Tibial nerve (tissue), 4 donors: ENCODE data around the gene JMJD1C. TPM values are rescaled to one million over a fixed set of nuclear protein-coding genes. Genes with fewer than 3 reads are reported as not detected.

ENCODE experiments used
- DNase-seq, 2 donors: peaks; one replicate each; pipeline ENCODE4 v3.0.0-alpha.2; 2019; ENCODE audit warnings: low spot score in 2 of 2
- H3K27ac ChIP-seq, 4 donors: fragments of 200-600 bp; sonication (generic) in 3 of 4; one replicate each; pipeline ENCODE4 v1.5.1; 2017 to 2019; ENCODE audit warnings: mild to moderate bottlenecking in 1 of 4
- H3K27me3 ChIP-seq, 2 donors: fragments of 200-600 bp; sonication (generic) in 1 of 2; one replicate each; pipeline versions ENCODE4 v1.5.1 to v1.6.0; 2017 to 2019
- H3K36me3 ChIP-seq, 3 donors: fragments of 200-600 bp; sonication (generic); one replicate each; pipeline ENCODE4 v1.5.1; 2018 to 2019
- H3K4me1 ChIP-seq, 4 donors: fragments of 200-600 bp; sonication (generic) in 3 of 4; one replicate each; pipeline ENCODE4 v1.5.1; 2017 to 2019
- H3K4me3 ChIP-seq, 4 donors: fragments of 200-600 bp; sonication (generic) in 3 of 4; one replicate each; pipeline ENCODE4 v1.5.1; 2017 to 2019; ENCODE audit warnings: mild to moderate bottlenecking in 1 of 4, moderate library complexity in 1 of 4
- H3K9me3 ChIP-seq, 4 donors: fragments of 200-600 bp; sonication (generic) in 3 of 4; one replicate each; pipeline ENCODE4 v1.5.1; 2017 to 2019
- EP300 ChIP-seq, 2 donors: sonication (generic); formaldehyde crosslinking; IDR thresholded peaks; one replicate each; pipeline ENCODE4 v1.6.1; 2017; ENCODE audit warnings: antibody characterized with exemption in 2 of 2, mild to moderate bottlenecking in 1 of 2
- POLR2A ChIP-seq, 2 donors: fragments of 450-650 bp; IDR thresholded peaks; one replicate each; pipeline ENCODE4 v1.6.1; 2017; ENCODE audit warnings: antibody characterized with exemption in 2 of 2, mild to moderate bottlenecking in 2 of 2, moderate library complexity in 2 of 2
- WGBS, 2 donors: methylation state at CpG; one replicate each; pipeline ENCODE4 v1.1.5; 2018; 5-methylcytosine and 5-hydroxymethylcytosine counted together
- total RNA-seq, 4 donors: library from RNA; depleted of rRNA; stranded (reverse); fragments of >200 nt; gene quantifications; one replicate each; pipeline ENCODE4 v1.1.0, GENCODE V29; 2016
- TF ChIP-seq, protein P1 (sequence below), 5 experiments: fragments of 200-600 bp in 3 of 5; fragments of 450-650 bp in 2 of 5; sonication (generic) in 3 of 5; IDR thresholded peaks; one replicate each; pipeline ENCODE4 v1.5.1; 2016 to 2019; ENCODE audit warnings: antibody characterized with exemption in 5 of 5, mild to moderate bottlenecking in 3 of 5, moderate library complexity in 2 of 5

The JMJD1C gene
- total RNA-seq, 4 donors from 2014 or later, result 100 to 156 (median 131) TPM

- H3K9me3 ChIP-seq, result no peaks in the 10 kb centered on the region
- no peak overlapping the region for H3K27ac ChIP-seq
- H3K36me3 ChIP-seq, result no peaks in the 10 kb centered on the region
- no peak for DNase-seq
- H3K27me3 ChIP-seq, result no peaks in the 10 kb centered on the region
- TF ChIP-seq POLR2A (IDR thresholded peaks at IDR 0.05) (no peak), EP300 (IDR thresholded peaks at IDR 0.05) (no peak)
- TF ChIP-seq, protein P1, sequence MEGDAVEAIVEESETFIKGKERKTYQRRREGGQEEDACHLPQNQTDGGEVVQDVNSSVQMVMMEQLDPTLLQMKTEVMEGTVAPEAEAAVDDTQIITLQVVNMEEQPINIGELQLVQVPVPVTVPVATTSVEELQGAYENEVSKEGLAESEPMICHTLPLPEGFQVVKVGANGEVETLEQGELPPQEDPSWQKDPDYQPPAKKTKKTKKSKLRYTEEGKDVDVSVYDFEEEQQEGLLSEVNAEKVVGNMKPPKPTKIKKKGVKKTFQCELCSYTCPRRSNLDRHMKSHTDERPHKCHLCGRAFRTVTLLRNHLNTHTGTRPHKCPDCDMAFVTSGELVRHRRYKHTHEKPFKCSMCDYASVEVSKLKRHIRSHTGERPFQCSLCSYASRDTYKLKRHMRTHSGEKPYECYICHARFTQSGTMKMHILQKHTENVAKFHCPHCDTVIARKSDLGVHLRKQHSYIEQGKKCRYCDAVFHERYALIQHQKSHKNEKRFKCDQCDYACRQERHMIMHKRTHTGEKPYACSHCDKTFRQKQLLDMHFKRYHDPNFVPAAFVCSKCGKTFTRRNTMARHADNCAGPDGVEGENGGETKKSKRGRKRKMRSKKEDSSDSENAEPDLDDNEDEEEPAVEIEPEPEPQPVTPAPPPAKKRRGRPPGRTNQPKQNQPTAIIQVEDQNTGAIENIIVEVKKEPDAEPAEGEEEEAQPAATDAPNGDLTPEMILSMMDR (IDR thresholded peaks at IDR 0.05), result no peak
- 68% methylated on average over 3 of the region's 3 CpGs for WGBS, 2 donors
- H3K4me1 ChIP-seq, result peaks cover 0 to 37% (median 6%) of the 10 kb centered on the region in 4 donors
- H3K4me3 ChIP-seq, result no peak overlapping the region
Measured at GRCh38 chr10:63423494-63423893, 42.3 kb downstream of the JMJD1C start.

- no peaks in the 10 kb centered on the region for H3K27me3 ChIP-seq
- no peaks in the 10 kb centered on the region for H3K36me3 ChIP-seq
- H3K27ac ChIP-seq, result no peak overlapping the region
- DNase-seq, result no peak
- TF ChIP-seq EP300 (IDR thresholded peaks at IDR 0.05) (no peak), POLR2A (IDR thresholded peaks at IDR 0.05) (no peak)
- TF ChIP-seq, protein P1 (IDR thresholded peaks at IDR 0.05), result no peak
- no peaks in the 10 kb centered on the region for H3K9me3 ChIP-seq
- peaks cover 0 to 47% (median 4%) of the 10 kb centered on the region in 4 donors for H3K4me1 ChIP-seq
- H3K4me3 ChIP-seq, result no peak overlapping the region
Measured at GRCh38 chr10:63421591-63421990, 44.2 kb downstream of the JMJD1C start.

GRCh38 chr10:63416376-63416775, 49.4 kb downstream of the JMJD1C start:
- Histone ChIP-seq H3K27me3 (no peaks in the 10 kb centered on the region), H3K9me3 (no peaks in the 10 kb centered on the region), H3K4me1 (peaks cover 0 to 46% (median 11%) of the 10 kb centered on the region in 4 donors), H3K27ac (peak overlapping the region in 2 of 4 donors; percentile 56 to 57), H3K36me3 (no peaks in the 10 kb centered on the region), H3K4me3 (no peak overlapping the region)
- 24 to 42% methylated on average over 1 of the region's 1 CpG for WGBS, 2 donors
- DNase-seq, result no peak
- TF ChIP-seq POLR2A (IDR thresholded peaks at IDR 0.05) (no peak), EP300 (IDR thresholded peaks at IDR 0.05) (no peak)
- TF ChIP-seq, protein P1 (IDR thresholded peaks at IDR 0.05), result no peak

- Histone ChIP-seq H3K9me3 (no peaks in the 10 kb centered on the region), H3K36me3 (no peaks in the 10 kb centered on the region), H3K4me1 (peaks cover 0 to 46% (median 11%) of the 10 kb centered on the region in 4 donors), H3K4me3 (peak overlapping the region in 1 of 4 donors; percentile 15), H3K27ac (peak overlapping the region in 2 of 4 donors; percentile 56 to 57), H3K27me3 (no peaks in the 10 kb centered on the region)
- TF ChIP-seq, protein P1 (IDR thresholded peaks at IDR 0.05), result no peak
- TF ChIP-seq EP300 (IDR thresholded peaks at IDR 0.05), result no peak
- TF ChIP-seq POLR2A (IDR thresholded peaks at IDR 0.05), result no peak
- DNase-seq, result no peak
- WGBS, 2 donors, result 18 to 19% methylated on average over 5 of the region's 5 CpGs
Measured at GRCh38 chr10:63415640-63416244, 50.0 kb downstream of the JMJD1C start.

DNA sequence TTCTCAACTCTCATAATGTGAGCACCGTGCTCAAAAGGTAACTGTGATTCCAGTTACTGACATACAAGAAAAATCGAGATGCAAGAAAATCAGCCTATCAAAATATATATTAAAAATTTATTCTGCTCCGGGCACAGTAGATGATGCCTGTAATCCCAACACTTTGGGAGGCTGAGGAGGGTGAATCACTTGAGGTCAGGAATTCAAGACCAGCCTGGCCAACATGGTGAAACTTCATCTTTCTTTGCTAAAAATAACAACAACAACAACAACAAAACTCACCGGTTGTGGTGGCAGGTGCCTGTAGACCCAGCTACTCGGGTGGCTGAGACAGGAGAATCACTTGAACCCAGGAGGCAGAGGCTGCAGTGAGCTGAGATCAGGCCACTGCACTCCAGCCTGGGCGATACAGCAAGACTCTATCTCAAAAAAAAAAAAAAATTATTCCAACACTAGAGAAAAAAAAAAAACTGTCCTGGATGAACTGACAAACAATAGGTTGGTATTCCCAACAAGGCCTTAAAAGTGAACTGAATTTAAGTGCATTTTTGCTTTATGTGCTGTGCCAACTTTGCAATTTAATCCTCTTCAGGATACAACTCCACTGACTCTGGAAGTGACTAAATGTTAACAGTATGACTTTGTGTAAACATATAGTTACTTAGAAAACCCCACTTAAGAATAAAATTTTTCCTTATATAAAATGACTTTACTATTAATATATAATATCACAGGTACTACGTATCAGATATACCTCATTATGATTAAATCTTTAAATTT, 51.1 kb downstream of the JMJD1C start:
- H3K4me1 ChIP-seq, result peaks cover 0 to 55% (median 11%) of the 10 kb centered on the region in 4 donors

More for the DNA sequence above, 51.1 kb downstream of the JMJD1C start:
- H3K27ac ChIP-seq, result peak overlapping the region in 1 of 4 donors; percentile 57
- no peaks in the 10 kb centered on the region for H3K9me3 ChIP-seq
- no peak for DNase-seq
- H3K36me3 ChIP-seq, result no peaks in the 10 kb centered on the region
- H3K27me3 ChIP-seq, result no peaks in the 10 kb centered on the region
- H3K4me3 ChIP-seq, result no peak overlapping the region
- 80 to 84% methylated on average over 7 of the region's 7 CpGs for WGBS, 2 donors
- TF ChIP-seq EP300 (IDR thresholded peaks at IDR 0.05), result no peak
- TF ChIP-seq POLR2A (IDR thresholded peaks at IDR 0.05), result no peak
- TF ChIP-seq, protein P1 (IDR thresholded peaks at IDR 0.05), result no peak
